GM19395 (cell line): ENCODE results near the gene SAMD3.
A peak's percentile ranks its signal among the peaks of the same experiment; 100 is the strongest.
"Not testable (repeated sequence)": the region's sequence is repeated elsewhere in the genome, so short reads cannot be mapped to it uniquely, and the experiment has no call there.

Experiments used
- ATAC-seq: cut with Tn5 transposase; IDR thresholded peaks from one replicate; pipeline ENCODE4 v1.9.1; 2021; ENCODE audit warnings: mild to moderate bottlenecking, moderate library complexity; ENCODE audit not compliant: unreplicated experiment

Gene SAMD3

GRCh38 chr6:130138116-130138908 lies 84.4 kb downstream of the SAMD3 start:
- ATAC-seq: peak; percentile 89

- ATAC-seq: no peak
Observed at GRCh38 chr6:130136798-130137197, 86.0 kb downstream of the SAMD3 start.

DNA sequence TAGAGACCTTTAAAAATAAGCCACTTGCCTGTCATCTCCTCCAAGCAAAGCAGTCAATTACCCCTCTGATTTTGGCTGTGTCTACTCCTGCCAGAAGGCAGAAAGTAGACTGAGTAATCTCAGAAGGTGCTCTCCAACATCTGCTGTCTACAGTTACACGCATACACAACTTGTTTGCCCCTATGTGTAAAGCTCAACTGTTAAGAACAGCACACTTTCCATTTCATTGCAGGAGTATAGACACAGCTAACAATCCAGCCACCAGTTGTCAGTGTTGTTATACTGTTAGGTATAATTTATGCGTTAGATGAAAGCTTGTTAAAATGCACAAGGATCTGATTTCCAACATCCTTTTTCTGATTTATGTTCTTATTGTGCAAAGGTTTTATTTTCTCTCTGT lies 88.2 kb downstream of the SAMD3 start:
- ATAC-seq: no peak

GRCh38 chr6:130132286-130132701 lies 90.5 kb downstream of the SAMD3 start:
- peak; percentile 80 for ATAC-seq

- ATAC-seq: no peak
Observed at GRCh38 chr6:130129762-130130246, 92.9 kb downstream of the SAMD3 start.

GRCh38 chr6:130128326-130128725 lies 94.4 kb downstream of the SAMD3 start:
- ATAC-seq: no peak

GRCh38 chr6:130127195-130127594 lies 95.6 kb downstream of the SAMD3 start:
- ATAC-seq: no peak

GRCh38 chr6:130122243-130122642 lies 100.5 kb downstream of the SAMD3 start:
- no peak for ATAC-seq

DNA sequence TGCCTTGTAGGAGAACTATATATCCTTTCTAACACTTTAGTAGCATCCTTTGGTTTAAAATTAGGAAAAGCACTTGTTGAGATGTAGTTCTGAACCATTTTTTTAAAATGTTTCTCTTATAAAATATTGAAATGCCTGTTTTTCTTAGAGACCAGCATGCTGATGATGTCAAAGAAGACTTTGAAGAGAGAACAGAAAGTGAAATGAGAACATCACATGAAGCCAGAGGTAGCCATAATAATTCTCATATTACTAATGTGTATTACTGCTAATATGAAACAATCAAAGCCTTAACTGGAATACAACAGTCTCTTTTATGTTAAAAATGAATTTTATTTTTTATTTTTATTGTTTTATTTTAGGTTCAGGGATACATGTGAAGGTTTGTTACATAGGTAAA lies 102.0 kb downstream of the SAMD3 start:
- no peak for ATAC-seq

DNA sequence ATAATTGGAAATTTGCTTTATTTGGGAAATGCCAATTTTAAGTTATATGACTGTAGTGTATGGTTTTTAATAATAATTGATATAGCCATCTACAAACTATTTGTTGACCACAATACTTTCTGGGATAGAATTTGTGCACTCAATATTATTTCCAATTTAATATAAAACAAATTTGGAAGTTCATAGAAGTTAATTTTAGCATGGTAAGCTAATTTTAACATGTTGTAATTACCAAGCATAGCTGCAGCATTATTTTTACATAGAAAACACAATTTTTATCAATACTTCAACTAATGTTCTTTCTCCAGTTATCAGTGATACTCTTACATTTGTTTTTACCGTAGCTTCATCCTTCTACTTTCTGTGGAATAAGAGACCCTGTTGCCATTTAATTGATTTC lies 103.5 kb downstream of the SAMD3 start:
- no peak for ATAC-seq

DNA sequence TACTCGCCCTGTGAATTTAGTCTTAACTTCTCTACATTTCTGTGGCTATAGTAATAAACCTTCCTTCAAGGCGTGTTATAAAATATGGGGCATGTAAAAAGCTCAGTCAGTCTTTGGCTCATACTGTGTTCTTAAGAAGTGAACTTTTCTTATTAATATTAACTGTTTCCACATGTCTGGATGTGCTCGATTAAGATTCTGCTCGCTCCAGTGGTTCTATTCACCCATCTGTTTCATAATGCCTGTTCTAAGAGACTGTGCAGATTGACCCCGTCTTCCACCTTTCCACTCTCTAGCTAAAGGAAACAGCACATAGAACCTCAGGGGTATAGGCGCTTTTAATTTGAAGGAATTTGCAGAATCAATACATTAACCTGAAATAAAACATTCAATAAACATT lies 104.5 kb downstream of the SAMD3 start:
- ATAC-seq: no peak

- not testable (repeated sequence) for ATAC-seq
Observed at GRCh38 chr6:130117187-130117701, 105.5 kb downstream of the SAMD3 start.

DNA sequence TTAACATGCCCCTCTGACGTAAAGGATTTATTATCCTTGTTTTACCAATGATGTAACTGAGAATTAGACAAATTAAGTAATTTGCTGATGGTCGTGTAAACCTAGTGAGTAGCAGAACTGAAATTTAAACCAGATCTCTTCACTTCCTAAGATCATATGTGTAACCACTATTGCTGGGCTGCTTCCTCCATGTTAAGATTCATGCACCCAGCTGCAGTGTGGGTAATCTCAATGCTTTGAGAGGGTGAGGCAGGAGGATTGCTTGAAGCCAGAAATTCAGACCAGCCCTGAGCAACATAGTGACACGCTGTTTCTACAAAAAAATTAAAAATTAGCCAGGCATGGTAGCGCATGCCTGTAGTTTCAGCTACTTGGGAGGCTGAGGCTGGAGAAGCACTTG lies 106.5 kb downstream of the SAMD3 start:
- peak; percentile 50 for ATAC-seq

DNA sequence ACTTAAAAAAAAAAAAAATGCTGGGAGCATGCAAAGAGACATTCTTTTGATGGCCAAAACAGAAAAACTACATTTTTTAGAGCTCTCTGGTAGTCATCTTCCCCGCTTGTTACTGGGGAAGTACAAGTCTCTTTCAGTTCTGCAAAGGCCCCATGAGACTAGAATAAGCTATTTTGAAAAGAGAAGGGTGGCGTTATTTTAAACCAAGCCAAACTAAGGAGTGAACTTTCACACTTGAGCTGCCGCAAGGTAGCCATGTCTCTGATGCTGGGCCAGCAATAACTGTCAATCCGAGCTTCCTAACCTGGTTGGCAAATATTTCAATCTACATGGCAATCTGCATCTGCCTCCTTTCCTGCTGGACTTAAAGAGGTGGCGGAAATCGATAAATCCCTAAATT lies 107.7 kb downstream of the SAMD3 start:
- ATAC-seq: peak; percentile 91

DNA sequence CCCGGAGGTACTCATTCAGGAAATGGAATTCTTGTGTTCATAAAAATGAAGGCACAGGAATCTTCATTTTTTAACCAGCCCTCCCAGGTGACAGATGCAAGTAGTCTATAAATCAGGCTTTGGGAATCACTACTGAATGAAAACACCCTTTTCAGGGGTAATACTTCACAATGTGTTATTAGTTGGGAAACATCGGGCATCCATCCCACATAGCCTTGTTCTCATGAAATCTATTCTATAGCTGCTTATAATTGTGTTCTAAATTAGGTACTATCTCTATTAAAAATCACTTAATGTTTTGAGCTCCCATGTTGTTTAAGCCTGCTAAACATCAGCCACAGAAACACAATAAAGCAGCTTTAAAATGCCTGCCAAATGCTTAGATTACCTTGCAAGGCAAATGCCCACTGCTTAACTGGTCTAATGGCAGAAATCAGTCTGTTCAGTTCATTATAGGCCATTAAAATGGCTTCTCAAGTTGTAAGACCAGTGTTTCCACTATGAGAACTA lies 109.5 kb downstream of the SAMD3 start:
- ATAC-seq: no peak

DNA sequence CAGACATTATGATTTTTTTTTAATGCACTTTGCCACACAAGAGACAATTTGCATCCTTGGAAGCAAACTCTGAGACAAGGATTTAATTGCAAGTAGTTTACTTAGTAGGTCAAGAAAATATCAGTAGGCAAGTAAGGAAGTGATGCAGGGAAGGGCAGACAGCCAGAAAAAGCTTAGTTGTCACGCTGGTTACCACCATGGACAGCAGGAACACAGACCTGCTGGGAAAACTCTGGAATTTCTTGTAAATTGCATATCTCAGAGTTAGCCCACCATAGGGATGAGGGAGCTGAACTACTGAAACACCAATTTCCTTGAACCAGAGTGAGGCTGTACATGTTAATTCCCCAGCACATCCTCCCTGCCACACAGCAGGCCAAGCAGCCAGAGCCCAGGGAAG lies 111.7 kb downstream of the SAMD3 start:
- ATAC-seq: no peak

- no peak for ATAC-seq
Observed at GRCh38 chr6:130107710-130108109, 115.0 kb downstream of the SAMD3 start.

DNA sequence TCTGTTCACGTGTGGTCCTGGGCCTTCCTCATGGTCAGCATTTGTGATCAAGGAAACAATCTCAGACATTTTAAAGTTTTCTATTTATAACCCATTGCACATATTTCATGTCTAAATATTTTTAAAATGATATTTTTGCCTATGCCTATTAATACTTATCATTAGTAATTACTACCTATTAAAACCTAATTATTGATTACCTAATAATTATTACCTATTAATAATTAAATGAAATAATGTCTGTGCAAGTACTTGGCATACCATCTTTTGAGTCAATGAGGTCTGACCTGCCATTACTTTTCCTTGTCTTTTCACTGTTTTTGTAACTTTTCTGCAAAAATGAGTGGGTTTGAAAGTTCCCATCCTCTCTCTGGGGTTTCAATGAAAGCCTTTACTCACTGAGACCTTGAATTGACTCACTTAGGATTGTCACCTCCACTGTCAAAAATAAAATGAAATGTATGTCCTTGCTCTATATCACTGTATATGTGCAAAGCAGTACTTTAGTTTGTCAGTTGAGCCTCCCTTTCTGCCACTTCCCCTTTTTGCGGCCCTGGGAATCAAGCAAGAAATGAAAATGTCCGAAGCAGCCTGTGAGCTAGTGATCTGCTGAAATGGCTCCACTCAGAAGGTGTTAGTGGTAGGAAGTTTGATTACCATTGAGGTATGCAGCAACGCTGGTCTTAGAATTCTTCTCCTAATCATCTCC lies 116.6 kb downstream of the SAMD3 start:
- peak; percentile 96 for ATAC-seq

DNA sequence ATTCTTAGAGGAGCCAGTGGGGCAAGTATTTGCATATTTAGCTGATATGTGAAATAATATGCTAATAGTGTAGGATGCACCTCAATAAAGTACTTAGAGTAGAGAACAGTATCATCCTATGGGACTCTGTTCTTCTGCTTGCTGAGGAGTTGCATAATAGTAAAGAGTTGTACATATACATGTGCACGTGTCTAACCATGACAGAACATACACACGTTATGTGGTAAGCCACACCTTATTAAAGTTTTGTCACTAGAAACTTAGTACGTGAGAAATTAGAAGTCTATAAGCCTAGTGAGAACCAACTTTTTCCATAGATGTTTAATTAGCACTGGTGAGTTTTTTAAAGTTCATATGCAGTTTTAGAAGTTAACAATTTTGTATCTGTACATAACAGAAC lies 123.6 kb downstream of the SAMD3 start:
- ATAC-seq: no peak

GRCh38 chr6:130098317-130098716 lies 124.4 kb downstream of the SAMD3 start:
- ATAC-seq: no peak
